Heart left ventricle (tissue), 13 donors: ENCODE results near the gene PKNOX2.

Source experiments
- POLR2A ChIP-seq, 2 donors: fragments of 450-650 bp; IDR thresholded peaks; one replicate each; pipeline ENCODE4 v1.6.1; 2017; ENCODE audit warnings: antibody characterized with exemption in 2 of 2, mild to moderate bottlenecking in 2 of 2, moderate library complexity in 2 of 2
- TF ChIP-seq, protein P1 (sequence below), 12 donors: fragments of 200-600 bp; sonication (generic) in 4 of 12; IDR thresholded peaks; one replicate each; pipeline versions ENCODE4 v1.5.0 to v1.8.0; 2018 to 2022; ENCODE audit warnings: antibody characterized with exemption in 12 of 12, mild to moderate bottlenecking in 5 of 12
- donor health status: ischemic (EF 13 %, LVEDD 7.1; RV severe dilation, severe dysfunction).
- donor health status: DM: no; HTN: yes; CAD: no.
- donor health status: DM: no; HTN: no; CAD: no.
- donor health status: ischemic (EF 25% LVEDD 6.9; RV normal size, moderate dysfunction).
- donor health status: ischemic (EF 25% LVEDD 5.7; RV mildly dilated, moderate dysfunction).
- donor health status: ischemic (EF 35%, LVEDD 5.7; RV mildly dilated, moderate dysfunction).
- donor health status: nonischemic (EF 11% LVEDD 7.7; RV severe dilation, severe dysfunction).
- donor health status: DM: yes; HTN: yes; CAD: no.
- donor health status: PGD.
- donor health status: ischemic (EF 29% LVEDD 5.4; RV normal size, mild dysfunction).
- donor health status: nonischemic (EF 23%, LVEDD 6.1; RV moderate dilation, normal function).

GRCh38 chr11:125429807-125430678, 265.5 kb downstream of the PKNOX2 start:
- TF ChIP-seq, protein P1, sequence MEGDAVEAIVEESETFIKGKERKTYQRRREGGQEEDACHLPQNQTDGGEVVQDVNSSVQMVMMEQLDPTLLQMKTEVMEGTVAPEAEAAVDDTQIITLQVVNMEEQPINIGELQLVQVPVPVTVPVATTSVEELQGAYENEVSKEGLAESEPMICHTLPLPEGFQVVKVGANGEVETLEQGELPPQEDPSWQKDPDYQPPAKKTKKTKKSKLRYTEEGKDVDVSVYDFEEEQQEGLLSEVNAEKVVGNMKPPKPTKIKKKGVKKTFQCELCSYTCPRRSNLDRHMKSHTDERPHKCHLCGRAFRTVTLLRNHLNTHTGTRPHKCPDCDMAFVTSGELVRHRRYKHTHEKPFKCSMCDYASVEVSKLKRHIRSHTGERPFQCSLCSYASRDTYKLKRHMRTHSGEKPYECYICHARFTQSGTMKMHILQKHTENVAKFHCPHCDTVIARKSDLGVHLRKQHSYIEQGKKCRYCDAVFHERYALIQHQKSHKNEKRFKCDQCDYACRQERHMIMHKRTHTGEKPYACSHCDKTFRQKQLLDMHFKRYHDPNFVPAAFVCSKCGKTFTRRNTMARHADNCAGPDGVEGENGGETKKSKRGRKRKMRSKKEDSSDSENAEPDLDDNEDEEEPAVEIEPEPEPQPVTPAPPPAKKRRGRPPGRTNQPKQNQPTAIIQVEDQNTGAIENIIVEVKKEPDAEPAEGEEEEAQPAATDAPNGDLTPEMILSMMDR (IDR thresholded peaks at IDR 0.05): no peak
- TF ChIP-seq POLR2A (IDR thresholded peaks at IDR 0.05): no peak
